Mesendoderm (in vitro differentiated cells): Measurements from ENCODE around the gene CMIP.
A peak's percentile ranks its signal among the peaks of the same experiment; 100 is the strongest.

ENCODE experiments used
- DNase-seq: peaks from one replicate; pipeline ENCODE4 v3.0.0; 2013
- H2AK5ac ChIP-seq: 2 replicates; pipeline ENCODE4 v1.6.1; 2013; ENCODE audit warnings: low read length, inconsistent platforms
- H2BK120ac ChIP-seq: 2 replicates; pipeline ENCODE4 v1.6.1; 2013; ENCODE audit warnings: low read depth, mild to moderate bottlenecking, low read length, moderate library complexity, mixed read lengths
- H2BK15ac ChIP-seq: replicated peaks from 2 replicates; pipeline ENCODE4 v1.6.1; 2013; ENCODE audit warnings: low read depth, mild to moderate bottlenecking, moderate library complexity
- H2BK5ac ChIP-seq: 2 replicates; pipeline ENCODE4 v1.6.1; 2013; ENCODE audit warnings: low read length, inconsistent platforms
- H3K18ac ChIP-seq: 2 replicates; pipeline ENCODE4 v1.6.1; 2013; ENCODE audit warnings: mild to moderate bottlenecking, low read length, mixed read lengths
- H3K23ac ChIP-seq: one replicate; pipeline ENCODE4 v1.6.1; 2013; ENCODE audit warnings: low read length
- H3K27ac ChIP-seq: 2 replicates; pipeline ENCODE4 v1.5.1; 2013; ENCODE audit warnings: low read depth, mild to moderate bottlenecking, inconsistent platforms, low read length, moderate library complexity
- H3K27me3 ChIP-seq: 2 replicates; pipeline ENCODE4 v1.6.1; 2013; ENCODE audit warnings: low read length, control low read depth, mild to moderate bottlenecking, inconsistent platforms; ENCODE audit not compliant: insufficient read depth, poor library complexity
- H3K36me3 ChIP-seq: 2 replicates; pipeline ENCODE4 v1.6.1; 2013; ENCODE audit warnings: low read length, inconsistent platforms; ENCODE audit not compliant: control insufficient read depth, insufficient read depth
- H3K4ac ChIP-seq: one replicate; pipeline ENCODE4 v1.6.1; 2013; ENCODE audit warnings: low read depth, mild to moderate bottlenecking, low read length, moderate library complexity
- H3K4me1 ChIP-seq: 2 replicates; pipeline ENCODE4 v1.6.1; 2013; ENCODE audit warnings: low read depth, low read length, inconsistent platforms; ENCODE audit not compliant: control insufficient read depth
- H3K4me2 ChIP-seq: 2 replicates; pipeline ENCODE4 v1.6.1; 2013; ENCODE audit warnings: low read length
- H3K4me3 ChIP-seq: 2 replicates; pipeline ENCODE4 v1.5.1; 2013; ENCODE audit warnings: mild to moderate bottlenecking, low read length
- H3K56ac ChIP-seq: one replicate; pipeline ENCODE4 v1.6.1; 2013; ENCODE audit warnings: low read length
- H3K79me1 ChIP-seq: 2 replicates; pipeline ENCODE4 v1.6.1; 2013; ENCODE audit warnings: low read length, inconsistent platforms
- H3K79me2 ChIP-seq: 2 replicates; pipeline ENCODE4 v1.6.1; 2013; ENCODE audit warnings: mild to moderate bottlenecking, low read length; ENCODE audit not compliant: control insufficient read depth, insufficient read depth
- H3K9ac ChIP-seq: 2 replicates; pipeline ENCODE4 v1.6.1; 2013; ENCODE audit warnings: low read length, inconsistent platforms
- H4K5ac ChIP-seq: one replicate; pipeline ENCODE4 v1.6.1; 2013; ENCODE audit warnings: low read length
- H4K8ac ChIP-seq: one replicate; pipeline ENCODE4 v1.6.1; 2013; ENCODE audit warnings: low read depth, mild to moderate bottlenecking, control low read depth, low read length, moderate library complexity
- WGBS: extraction: QIAGEN DNeasy Blood & Tissue Kit; methylation state at CpG from one replicate; pipeline ENCODE4 v1.1.7; 2013; ENCODE audit warnings: low lambda C conversion rate, missing lambda C conversion rate; ENCODE audit not compliant: insufficient coverage; ENCODE audit errors: extremely low coverage; 5-methylcytosine and 5-hydroxymethylcytosine counted together

The CMIP gene

DNA sequence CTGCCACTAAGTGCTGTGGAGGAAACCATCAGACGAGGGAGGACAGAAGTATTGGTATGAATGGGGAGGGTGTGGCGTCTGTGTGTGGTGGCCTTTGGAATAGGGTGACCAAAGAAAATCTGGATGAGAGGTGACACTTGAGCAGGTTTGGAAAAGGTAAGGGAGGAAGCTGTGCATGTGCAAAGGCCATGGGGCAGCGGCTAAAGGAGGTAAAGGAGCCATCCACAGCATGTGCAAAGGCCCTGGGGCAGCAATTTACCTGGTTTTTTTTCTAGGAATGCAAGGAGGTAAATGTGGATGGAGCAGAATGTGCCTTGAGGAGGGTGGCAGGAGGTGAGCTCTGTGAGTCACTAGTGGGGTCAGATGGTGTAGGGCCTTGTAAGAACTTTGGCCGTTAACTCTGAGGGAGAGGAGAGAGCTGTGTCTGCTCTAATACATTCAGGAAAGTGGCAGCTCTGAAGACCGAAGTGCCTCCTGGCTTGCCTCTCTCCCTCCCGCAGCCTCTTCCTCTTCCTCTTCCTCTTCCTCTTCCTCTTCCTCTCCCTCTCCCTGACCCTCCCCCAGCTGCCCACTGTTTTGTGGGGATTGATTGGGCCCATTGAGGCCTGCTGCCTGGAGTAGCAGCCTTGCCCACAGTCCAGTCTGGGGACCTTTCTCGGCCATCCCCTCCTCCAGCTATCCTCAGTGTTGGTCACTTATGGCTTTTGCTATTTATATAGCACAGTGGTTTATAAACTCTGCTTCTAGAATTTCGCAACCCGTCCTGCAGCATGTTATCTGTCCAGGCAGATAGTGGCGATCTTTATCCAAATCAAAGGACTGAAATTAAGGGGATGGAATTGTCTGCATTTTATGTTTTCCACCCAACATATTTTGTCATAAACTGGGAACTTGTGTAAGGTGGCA is 38.7 kb downstream of the CMIP start:
- H3K4me3 ChIP-seq: no peak overlapping the region
- peaks cover 60% of the 10 kb centered on the region for H3K79me2 ChIP-seq

DNA sequence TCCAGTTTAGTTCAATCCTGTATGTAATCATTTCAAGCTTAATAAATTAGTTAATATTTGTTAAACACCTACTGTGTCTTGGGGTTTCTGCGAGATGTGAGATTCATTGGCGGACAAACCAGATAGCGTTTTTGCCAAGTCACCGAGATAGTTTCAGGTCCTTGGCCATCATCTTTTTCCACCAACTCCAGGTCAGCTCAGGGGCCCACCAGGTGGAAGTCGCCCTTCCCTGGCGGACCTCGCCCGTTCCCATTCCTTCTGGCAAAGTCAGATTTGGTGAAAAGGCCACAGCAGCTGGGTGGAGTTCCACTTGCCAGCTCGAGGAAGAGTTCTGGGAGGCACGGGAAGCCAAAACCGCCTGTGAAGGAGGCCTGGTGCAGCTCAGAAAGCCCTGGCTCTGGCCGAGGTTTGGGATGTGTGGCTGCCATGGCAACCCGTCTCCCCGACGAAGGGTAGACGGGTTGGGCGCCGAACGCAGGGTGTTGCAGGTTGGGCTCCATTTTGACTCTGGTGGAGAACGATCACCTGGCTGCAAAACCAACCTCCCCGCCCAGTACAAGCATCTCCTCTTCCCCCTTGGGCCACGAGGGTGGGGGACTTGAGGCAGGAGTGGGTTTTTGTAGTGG is 39.5 kb downstream of the CMIP start:
- H3K79me2 ChIP-seq: peaks cover 60% of the 10 kb centered on the region
- H3K23ac ChIP-seq: no peak overlapping the region
- no peak overlapping the region for H2BK5ac ChIP-seq
- no peak overlapping the region for H3K4me2 ChIP-seq
- H3K4me3 ChIP-seq: no peak overlapping the region
- H2BK120ac ChIP-seq: no peak overlapping the region
- H3K4ac ChIP-seq: no peak overlapping the region
- no peaks in the 10 kb centered on the region for H3K27me3 ChIP-seq
- H4K8ac ChIP-seq: no peak overlapping the region
- H3K56ac ChIP-seq: no peak overlapping the region
- no peak overlapping the region for H2BK15ac ChIP-seq
- H3K79me1 ChIP-seq: peaks cover 45% of the 10 kb centered on the region
- DNase-seq: no peak
- no peak overlapping the region for H3K9ac ChIP-seq
- no peaks in the 10 kb centered on the region for H3K36me3 ChIP-seq
- peaks cover 4% of the 10 kb centered on the region for H3K4me1 ChIP-seq
- H3K18ac ChIP-seq: no peak overlapping the region
- no peak overlapping the region for H2AK5ac ChIP-seq
- no peak overlapping the region for H3K27ac ChIP-seq
- no CpG with 5 or more reads among the region's 22 CpGs for WGBS
- no peak overlapping the region for H4K5ac ChIP-seq

More for the DNA sequence above, 38.7 kb downstream of the CMIP start:
- Histone ChIP-seq H2AK5ac (no peak overlapping the region), H3K56ac (peak overlapping the region; percentile 1), H3K4me1 (peaks cover 6% of the 10 kb centered on the region), H3K23ac (no peak overlapping the region), H4K5ac (no peak overlapping the region), H2BK120ac (no peak overlapping the region), H3K27ac (no peak overlapping the region), H3K36me3 (no peaks in the 10 kb centered on the region), H2BK15ac (no peak overlapping the region), H3K79me1 (peaks cover 46% of the 10 kb centered on the region), H3K18ac (no peak overlapping the region), H3K4ac (no peak overlapping the region), H4K8ac (no peak overlapping the region), H3K9ac (no peak overlapping the region), H3K4me2 (no peak overlapping the region), H2BK5ac (no peak overlapping the region), H3K27me3 (no peaks in the 10 kb centered on the region)
- WGBS: no CpG with 5 or more reads among the region's 10 CpGs
- no peak for DNase-seq

DNA sequence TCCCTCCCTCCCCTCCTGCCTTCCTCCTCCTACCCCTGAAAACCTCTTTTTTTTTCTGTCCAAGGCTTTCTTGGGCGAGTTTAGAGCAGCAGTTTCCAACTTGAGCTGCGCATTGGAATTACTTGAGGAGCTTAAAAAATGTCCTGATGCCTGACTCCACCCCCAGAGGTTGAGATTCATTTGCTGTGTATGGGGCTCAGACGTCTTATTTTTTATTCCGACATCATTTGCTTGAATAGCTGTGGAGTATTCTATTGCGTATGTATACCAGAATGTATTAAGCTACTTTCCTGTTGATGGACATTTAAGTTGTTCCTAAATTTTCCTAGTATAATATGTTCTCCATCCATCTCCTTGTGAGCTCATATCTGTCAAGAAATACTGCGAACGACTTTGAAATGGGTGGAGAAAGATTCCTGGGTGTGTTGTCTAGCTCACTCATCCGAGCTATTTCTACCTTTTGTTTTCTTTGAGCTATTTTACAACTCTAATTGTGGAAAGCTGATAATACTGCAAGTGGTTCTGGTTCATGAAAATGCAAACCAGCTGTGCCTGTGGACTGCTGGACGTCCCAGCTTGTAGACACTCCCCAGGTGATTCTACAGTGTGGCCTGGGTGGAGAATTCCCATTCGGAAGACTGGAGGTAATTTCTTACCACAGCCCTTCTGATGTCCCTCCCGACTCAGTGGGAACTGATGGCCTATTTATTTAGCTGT is 40.5 kb downstream of the CMIP start:
- Histone ChIP-seq H3K27me3 (no peaks in the 10 kb centered on the region), H3K18ac (no peak overlapping the region), H2BK5ac (no peak overlapping the region), H3K4me2 (no peak overlapping the region), H3K27ac (no peak overlapping the region), H2AK5ac (no peak overlapping the region), H3K4ac (no peak overlapping the region), H3K36me3 (no peaks in the 10 kb centered on the region), H3K4me1 (peaks cover 4% of the 10 kb centered on the region), H2BK15ac (no peak overlapping the region), H3K79me2 (peaks cover 67% of the 10 kb centered on the region), H3K56ac (no peak overlapping the region), H3K79me1 (peaks cover 47% of the 10 kb centered on the region), H2BK120ac (no peak overlapping the region), H3K23ac (no peak overlapping the region), H4K5ac (no peak overlapping the region), H3K9ac (no peak overlapping the region), H4K8ac (no peak overlapping the region), H3K4me3 (no peak overlapping the region)
- WGBS: no CpG with 5 or more reads among the region's 11 CpGs
- DNase-seq: no peak

DNA sequence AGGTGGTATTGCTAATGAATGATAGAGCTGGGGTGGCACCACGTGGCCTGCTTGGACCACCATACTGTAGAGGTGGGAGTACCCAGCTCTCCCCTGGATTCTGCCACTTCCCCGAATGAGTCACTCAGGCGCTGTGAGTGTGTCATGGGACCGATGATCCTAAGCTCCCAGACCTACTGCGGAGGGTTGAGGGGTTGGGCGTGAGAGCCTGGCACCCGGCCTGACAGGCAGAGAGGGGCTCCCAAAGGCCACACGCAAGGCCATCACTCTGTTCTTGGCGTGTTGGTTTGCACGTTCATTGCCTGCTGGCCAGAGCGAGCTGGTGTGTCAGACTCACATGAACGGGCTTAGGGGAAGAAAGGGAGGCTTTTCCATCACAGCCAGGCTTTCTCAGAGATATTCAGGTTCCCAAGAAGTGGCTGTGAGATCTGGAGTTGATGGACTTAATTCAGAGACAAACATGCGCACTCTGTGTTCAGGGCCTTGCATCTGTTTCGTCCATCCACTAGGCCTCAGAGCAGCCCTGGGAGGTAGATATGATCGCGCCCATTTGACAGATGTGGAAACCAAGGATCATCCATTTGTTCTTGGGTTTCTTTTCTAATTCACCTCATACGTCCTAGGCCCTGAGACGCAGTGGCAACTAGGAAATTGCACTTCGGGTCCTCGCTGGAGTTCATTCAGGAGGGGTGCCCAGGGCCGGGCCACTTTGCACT is 41.4 kb downstream of the CMIP start:
- no peak overlapping the region for H3K18ac ChIP-seq
- no peaks in the 10 kb centered on the region for H3K27me3 ChIP-seq
- no peak overlapping the region for H3K9ac ChIP-seq
- H3K4me3 ChIP-seq: no peak overlapping the region
- no peaks in the 10 kb centered on the region for H3K36me3 ChIP-seq
- no peak overlapping the region for H3K4ac ChIP-seq
- no CpG with 5 or more reads among the region's 21 CpGs for WGBS
- H3K4me2 ChIP-seq: no peak overlapping the region
- H4K8ac ChIP-seq: no peak overlapping the region
- H2AK5ac ChIP-seq: no peak overlapping the region
- peaks cover 68% of the 10 kb centered on the region for H3K79me2 ChIP-seq
- no peak overlapping the region for H4K5ac ChIP-seq
- no peak overlapping the region for H3K56ac ChIP-seq
- H3K79me1 ChIP-seq: peaks cover 54% of the 10 kb centered on the region
- DNase-seq: no peak
- no peak overlapping the region for H2BK120ac ChIP-seq
- no peak overlapping the region for H3K23ac ChIP-seq
- H2BK5ac ChIP-seq: no peak overlapping the region
- no peak overlapping the region for H2BK15ac ChIP-seq
- no peak overlapping the region for H3K27ac ChIP-seq
- peaks cover 4% of the 10 kb centered on the region for H3K4me1 ChIP-seq

DNA sequence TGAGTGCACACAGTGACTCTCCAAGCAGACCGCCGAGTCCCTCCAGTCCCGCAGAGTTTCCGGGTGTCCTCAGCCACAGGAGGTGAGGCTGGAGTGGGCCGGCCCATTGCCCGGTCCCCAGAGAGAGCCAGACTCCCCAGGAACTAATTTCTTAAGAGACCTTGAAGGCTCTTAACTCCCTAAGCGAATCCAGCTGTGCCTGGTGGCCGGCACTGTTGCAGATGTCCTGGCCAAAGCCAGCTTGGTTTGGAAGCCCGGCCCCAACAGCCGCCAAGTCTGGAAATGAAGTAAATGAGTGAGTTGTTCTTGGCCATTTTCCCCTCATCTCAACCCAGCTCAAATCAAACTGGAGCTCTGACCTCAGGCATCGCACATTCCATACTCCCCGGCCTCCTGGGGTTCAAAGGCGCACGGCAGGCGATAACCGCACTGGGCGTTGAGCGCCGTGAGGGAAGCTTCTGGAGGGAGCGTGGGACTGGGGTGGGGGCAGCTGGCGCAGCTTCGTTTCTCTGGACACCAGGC is 42.0 kb downstream of the CMIP start:
- no CpG with 5 or more reads among the region's 22 CpGs for WGBS
- Histone ChIP-seq H4K5ac (no peak overlapping the region), H2BK120ac (no peak overlapping the region), H3K18ac (no peak overlapping the region), H3K23ac (no peak overlapping the region), H3K4me2 (no peak overlapping the region), H3K27me3 (no peaks in the 10 kb centered on the region), H3K4ac (no peak overlapping the region), H3K79me1 (peaks cover 52% of the 10 kb centered on the region), H3K27ac (no peak overlapping the region), H3K36me3 (no peaks in the 10 kb centered on the region), H2BK5ac (no peak overlapping the region), H3K56ac (no peak overlapping the region), H2BK15ac (no peak overlapping the region), H3K79me2 (peaks cover 67% of the 10 kb centered on the region), H3K4me3 (no peak overlapping the region), H3K4me1 (peaks cover 4% of the 10 kb centered on the region), H4K8ac (no peak overlapping the region), H2AK5ac (no peak overlapping the region), H3K9ac (no peak overlapping the region)
- DNase-seq: no peak
